Stimulated activated CD4-positive, alpha-beta T cell treated with anti-CD3 and anti-CD28 coated beads, Interleukin-1b, Interleukin-23, amount 100 ng/mL, for 48 hours (primary cell): Measurements from ENCODE around the gene SYTL2.
A peak's percentile ranks its signal among the peaks of the same experiment; 100 is the strongest.
"Not testable (repeated sequence)": the region's sequence is repeated elsewhere in the genome, so short reads cannot be mapped to it uniquely, and the experiment has no call there.

Source experiments
- DNase-seq: peaks from one replicate; pipeline ENCODE4 v3.0.0-alpha.2; 2020

Gene SYTL2

DNA sequence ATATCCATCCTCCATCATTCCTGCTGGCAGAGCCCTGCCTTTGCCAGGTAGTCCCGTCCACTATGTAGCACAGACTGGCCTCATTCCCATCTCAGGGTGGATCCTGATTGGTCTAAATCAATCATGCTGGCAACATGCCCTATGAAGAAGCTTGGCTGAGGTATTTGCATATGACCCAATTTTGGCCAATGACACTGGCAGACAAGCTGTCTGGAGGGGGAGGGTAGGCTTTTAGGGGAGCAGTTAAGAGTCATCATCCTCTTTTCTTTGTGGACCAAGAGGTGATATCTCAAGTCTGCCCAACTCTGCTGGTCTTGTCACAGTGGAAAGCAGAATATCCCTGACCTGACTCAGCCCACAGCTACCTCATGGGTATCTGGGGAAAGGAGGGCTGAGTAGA is 130.0 kb downstream of the SYTL2 start:
- DNase-seq, result no peak

DNA sequence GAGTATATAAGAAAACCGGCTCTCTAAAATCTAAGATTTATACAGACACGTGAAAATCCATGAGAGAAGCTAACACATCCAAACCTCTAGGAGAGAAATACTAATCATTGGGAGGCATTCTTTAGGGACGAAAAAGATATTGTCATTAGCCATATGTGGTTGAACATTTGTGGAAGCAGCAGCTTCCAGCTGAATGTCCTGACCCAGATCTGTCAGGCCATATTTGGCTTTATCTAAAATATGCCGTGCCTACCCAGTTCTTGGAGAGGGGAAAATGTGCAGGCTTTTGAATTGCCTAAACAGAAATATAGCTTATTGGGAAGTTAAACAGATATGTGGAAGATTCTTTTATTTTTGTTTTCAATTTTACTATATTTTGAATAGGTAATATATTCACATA is 131.4 kb downstream of the SYTL2 start:
- DNase-seq, result no peak

DNA sequence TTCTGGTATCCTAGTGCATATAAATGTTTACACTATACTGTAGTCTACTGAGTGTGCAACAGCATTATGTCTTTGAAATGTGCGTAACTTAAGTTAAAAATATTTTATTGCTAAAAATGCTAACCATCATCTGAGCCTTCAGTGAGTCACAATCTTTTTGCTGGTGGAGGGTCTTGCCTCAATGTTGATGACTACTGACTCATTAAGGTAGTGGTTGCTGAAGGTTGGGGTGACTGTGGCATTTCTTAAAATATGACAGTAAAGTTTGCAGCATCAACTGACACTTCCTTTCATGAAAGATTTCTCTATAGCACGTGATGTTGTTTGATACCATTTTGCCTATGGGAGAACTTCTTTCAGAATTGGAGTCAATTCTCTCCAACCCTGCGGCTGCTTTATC is 137.5 kb downstream of the SYTL2 start:
- no peak for DNase-seq

DNA sequence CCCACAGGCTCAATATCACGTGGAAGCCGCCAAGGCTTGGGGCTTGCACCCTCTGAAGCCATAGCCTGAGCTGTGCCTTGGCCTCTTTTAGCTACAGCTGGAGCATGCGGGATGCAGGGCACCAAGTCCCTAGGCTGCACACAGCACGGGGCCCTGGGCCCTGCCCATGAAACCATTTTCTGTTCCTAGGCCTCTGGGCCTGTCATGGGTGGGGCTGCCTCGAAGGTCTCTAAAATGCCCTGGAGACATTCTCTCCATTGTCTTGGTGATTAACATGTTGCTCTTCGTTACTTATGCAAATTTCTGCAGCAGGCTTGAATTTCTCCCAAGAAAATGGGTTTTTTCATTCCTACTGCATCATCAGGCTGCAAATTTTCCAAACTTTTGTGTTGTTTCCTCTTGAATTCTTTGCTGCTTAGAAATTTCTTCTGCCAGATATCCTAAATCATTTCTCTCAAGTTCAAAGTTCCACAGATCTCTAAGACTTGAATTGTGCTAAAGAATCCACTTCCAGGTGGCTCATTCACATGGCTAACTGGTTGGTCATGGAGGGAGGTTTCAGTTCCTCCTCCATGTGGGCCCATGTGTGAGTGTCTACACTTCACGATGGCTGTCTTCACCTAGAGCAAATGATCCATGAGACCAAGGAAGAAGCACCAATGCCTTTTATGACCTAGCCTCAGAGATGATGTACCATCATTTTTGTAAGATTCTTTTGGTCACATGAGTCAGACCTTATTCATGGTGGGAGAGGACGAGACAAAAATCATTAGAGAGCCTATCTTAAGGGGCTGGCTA is 138.6 kb downstream of the SYTL2 start:
- no peak for DNase-seq

DNA sequence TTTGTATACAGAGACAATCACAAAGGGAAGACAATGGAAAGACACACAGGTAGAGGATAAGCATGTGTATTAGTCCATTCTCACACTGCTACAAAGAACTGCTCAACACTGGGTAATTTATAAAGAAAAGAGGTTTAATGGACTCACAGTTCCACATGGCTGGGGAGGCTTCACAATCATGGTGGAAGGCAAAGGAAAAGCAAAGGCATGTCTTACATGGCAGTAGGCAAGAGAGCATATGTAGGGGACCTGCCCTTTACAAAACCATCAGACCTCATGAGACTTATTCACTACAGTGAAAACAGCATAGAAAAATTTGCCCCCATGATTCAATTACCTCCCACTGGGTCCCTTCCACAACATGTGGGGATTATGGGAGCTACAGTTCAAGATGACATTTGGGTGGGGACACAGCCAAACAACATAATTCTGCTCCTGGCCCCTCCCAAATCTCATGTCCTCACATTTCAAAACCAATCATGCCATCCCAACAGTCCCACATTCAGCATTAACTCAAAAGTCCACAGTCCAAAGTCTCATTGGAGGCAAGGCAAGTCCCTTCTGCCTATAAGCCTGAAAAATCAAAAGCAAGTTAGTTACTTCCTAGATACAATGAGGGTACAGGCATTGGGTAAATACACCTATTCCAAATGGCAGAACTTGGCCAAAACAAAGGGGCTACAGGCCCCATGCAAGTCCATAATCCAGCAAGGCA is 139.8 kb downstream of the SYTL2 start:
- not testable (repeated sequence) for DNase-seq

DNA sequence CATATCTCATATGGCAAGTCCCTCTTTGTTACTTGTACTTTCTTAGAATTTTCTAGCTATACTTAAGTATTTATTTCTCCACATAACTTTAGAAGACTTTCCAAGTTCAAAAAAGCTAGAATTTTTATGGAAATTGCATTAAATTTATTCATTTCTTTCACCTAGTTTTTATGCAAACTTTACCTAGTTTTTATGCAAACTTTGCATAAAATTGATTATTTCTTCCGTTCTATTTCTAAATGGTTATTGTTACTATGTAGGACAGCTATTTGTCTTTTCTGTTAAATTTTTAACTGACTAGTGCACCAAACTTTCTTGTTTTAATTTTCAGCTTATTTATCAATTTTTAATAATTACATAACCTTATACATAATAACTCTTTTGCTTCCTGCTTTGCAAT is 142.8 kb downstream of the SYTL2 start:
- DNase-seq, result no peak

DNA sequence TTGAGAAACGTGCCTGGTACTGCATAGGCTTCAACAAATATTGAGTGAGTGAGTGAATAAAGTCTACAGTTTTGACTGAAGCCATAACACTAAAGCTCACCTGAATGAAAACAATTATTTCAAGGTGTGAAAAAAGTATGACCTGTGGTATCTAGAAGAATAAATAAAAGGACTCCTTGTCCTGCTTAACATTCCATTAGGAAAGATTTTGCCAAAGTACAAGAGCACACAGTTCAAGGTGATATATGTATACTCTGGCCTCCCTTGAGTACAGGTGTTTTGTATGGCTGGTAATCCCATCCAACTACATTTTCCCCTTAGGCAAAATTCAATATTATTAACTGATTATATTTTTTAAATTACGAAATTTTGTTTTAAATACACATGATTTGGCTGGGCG is 144.3 kb downstream of the SYTL2 start:
- no peak for DNase-seq

DNA sequence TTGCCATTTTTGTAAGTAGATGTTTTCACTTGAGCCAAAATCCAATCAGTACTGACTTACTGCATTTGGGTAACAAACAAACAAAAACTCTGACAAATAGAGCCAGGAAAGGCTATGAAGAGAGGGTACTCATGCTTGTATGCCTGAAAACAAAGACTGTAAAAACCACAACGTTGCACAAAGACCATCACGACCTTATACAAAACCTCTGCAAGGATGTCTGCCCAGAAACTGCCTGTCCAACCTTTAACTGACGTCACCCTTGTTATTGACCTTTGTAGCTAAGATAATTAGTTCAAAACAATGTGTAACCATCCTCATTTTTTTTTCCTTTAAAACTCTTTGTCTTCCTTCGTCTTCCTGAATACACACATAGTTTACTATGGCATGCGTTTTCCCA is 145.2 kb downstream of the SYTL2 start:
- no peak for DNase-seq

DNA sequence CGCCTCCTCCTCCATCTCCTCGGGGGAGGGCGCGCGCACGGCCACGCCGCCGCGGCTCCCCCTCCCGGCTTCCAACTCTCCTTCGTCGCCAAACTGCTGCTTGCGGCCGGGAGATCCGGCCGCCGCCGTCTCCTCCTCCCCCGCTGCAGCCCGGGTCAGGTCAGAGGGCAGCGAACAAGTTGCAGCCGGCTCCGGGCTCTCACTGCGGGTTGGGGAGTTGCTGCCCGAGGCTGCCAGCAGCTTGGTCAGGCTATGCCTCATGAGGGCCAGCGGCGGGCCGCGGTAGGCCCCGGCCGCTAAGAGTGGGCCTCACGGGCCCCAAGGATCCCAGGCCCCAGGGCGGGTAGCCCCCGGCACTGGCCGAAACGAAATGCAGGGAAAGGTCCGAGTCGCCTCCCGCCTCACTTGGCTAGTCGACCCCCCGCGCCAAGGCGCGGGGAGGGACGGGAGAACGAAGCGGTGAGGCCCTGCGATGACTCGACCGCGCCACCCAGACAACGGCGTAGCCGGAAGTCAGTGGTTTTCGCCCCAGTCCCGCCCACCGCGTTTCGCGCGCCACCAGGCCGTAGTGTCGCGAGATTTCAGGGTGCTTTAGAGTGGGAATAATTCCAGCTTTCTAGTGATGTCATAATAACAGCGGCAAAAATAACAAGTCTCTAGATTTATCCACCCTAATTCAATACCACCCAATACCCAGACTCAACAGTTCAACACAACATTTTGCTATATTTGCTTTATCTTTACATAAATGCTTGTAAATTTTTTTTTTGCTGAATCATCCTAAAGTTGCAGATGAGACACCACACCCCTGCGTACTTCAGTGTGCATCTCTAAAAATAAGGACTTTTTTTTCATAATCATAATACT is 146.1 kb downstream of the SYTL2 start, which contains the start of gene CREBZF:
Gene CREBZF (minus strand): TSS at position 515 of the 867 bp plus-strand sequence. CDS start 254 bp downstream, at position 261.
- DNase-seq, result peak; percentile 95

DNA sequence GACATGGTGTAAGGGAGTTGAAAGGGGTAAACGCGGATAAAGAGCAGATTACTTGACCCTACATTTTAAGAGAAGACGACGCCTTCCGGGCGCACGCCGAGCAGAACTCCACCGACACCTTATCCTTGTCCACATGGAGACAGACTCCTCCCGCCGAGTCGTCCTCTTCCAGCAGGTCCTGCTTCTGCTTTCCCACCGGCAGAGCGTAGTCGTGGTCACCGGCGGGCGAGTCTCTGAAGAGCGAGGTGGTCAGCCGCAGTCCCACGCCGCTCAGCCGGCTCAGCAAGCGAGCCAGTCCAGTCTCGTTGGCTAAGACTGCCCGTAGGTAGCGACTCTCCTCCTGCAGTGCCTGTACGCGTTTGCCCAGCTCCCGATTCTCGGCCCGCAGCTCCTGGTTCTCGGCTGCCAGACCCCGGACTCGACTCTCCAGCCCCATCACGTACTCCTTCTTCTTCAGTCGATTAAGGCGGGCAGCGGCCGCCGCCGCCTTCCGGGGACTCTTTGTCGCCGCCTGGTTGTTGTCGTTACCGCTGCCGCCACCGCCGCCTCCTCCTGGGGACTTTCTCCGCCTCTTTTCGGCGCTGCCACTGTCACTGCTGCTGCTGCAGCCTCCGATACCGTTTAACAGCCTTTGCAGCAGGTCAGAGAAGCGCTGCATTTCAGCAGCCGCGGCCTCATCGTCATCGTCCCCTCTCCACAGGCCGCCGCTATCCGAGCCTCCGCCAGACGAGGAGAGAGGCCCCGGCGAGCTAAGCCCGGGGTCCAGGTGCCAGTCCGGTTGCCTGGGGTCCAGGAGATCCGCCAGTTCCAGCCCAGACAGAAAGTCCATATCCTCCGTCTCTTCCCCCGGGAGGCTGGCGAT is 147.0 kb downstream of the SYTL2 start:
- peak; percentile 87 for DNase-seq

DNA sequence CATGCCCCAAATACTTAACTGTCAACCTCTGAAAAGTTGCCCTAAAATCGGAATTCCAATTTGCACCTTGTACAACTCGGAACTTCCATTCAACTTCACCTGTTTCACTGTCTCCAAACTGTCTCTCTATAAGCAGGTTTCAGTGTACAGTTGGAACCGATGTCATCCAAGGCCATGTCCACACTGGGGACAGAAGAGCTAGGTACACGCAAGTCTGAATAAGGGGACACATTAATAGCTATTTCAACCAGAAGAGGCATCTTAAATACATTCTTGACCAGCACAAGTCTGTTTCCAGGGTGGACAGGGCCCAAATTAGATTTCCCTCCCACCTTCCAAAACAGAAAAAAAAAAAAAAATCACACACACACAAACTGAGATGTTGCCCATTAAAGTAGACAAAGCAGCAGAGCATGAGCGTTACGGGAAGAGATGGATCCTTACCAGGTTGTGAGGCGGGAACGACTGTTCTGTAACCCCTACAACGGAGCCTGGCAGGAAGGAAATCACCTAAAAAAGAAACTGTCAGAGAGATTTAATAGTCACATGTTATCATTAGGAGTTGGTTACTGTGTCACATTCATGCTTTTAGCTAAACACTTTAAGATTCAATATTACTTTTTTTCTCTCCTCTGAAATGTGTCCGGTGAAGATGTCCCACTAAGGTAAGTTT is 147.7 kb downstream of the SYTL2 start:
- no peak for DNase-seq

DNA sequence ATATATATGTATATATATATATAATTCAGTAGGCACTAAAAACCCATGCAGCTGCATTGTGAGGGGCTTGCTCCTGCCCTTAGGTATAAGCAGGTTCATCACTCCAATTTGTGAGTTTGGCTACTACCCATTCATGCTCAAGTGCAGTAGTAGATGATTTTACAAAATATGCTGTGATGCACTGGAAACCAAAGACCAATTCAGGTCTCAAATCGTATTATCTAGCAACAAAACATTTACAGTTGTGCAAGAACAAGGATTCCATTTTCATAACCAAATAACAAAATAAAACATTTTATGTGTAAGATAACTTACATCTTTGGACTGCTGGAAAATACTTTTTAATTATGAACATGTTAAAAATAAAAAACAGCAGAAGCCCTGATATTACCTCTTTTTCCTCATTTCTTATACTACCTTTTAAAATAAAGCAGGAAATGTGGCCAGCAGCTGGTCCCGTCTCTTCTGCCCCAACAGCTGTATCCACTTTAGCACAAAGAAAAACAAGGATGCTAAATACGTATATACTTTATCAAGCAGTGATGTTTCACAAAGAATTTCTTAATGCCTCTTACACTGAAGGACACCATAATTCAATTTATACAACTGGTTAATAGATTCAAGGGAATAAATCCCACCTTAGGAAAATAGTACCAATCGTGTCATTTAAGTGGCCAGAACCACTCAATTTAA is 148.8 kb downstream of the SYTL2 start:
- DNase-seq, result no peak

DNA sequence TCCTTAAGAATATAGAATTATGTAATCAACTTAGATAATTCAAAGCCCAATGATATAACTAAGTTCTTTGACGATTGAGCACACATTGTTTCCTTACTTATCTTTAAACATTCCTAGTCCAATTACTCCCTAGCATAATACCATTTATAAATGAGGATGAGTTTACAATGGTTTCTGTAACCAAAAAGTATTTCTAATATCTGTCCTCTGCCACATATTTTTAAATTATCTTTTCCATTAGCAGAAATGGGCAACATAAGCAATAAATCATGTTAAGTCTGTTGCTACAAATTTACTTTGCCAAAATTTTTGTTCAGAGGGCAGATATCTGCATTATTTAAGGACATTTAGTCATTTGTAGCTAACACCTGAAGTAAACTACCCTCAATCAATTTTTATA is 152.8 kb downstream of the SYTL2 start:
- DNase-seq, result no peak

DNA sequence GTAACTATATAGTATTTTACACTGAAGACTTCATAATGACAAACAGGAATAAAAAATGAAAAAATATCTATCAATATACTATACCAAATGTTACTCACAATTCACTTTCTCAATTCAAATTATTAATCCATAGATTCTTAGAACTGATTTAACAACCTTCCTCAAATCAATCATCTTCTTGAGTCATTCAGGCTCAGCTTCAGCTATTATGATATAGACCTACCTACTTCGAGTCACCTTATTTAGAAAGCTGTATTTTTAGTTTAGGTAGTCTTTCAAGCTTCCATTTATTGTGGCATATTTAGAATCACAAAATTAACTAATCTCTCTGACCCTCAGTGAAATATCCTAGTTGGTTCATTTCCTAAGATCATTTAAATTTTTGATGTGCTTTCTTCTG is 154.2 kb downstream of the SYTL2 start:
- no peak for DNase-seq

DNA sequence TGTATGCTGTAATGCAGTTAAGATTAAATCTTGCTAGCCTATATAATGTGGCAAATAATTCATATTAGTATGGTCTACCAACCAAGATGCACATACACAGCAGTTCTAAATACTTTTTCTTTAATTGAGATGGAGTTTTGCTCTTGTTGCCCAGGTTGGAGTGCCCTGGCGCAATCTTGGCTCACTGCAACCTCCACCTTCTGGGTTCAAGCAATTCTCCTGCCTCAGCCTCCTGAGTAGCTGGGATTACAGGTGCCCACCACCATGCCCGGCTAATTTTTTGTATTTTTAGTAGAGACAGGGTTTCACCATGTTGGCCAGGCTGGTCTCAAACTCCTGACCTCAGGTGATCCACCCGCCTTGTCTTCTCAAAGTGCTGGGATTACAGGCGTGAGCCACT is 156.6 kb downstream of the SYTL2 start:
- DNase-seq, result not testable (repeated sequence)

DNA sequence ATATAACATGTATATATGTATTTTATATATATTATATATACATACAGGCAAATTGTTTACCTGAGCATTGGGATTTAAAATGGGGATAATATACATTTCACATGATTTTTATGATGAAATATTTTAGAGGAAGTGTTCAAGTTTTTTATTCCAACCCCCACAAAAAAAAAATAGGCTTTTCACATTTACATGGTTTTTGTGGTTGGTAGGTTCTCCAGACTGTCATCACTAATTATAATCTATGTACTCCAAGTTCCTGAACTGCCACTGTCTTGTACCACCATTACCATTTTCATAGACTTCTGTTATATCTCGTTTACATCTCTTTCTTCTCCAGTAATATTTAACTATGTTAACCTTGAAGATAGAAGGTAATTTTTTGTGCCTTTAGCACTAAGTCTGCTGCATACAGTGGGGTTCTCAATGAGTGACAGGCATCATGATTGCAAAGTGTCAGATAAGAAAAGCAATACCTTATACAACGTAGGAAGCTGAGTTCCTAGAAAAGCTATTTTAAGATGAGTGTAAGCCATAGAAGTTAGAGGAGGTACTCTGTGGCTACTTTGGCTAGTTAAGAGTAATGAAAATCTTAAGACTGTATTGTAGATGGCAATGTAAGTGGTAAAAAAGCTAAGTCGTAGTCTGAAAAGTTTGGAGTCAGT is 158.0 kb downstream of the SYTL2 start:
- no peak for DNase-seq

DNA sequence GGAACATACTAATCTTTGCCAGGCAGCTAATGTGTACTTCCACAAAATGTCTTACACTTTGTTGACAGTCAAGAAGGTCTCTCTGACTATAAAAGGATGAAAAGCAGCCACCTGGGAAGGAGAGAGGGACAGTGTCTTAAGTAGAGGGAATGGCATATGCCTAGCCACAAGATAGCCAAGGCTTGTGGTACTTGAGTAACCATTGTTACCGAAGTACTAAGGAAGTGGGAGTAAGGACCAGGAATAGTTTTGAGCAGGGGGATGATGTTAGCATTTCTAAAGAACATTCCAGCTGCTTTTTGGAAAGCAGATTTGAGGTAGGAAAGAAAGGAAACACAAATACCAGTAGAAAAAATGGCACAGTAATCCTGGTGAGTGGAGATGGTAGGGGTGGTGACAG is 159.8 kb downstream of the SYTL2 start:
- DNase-seq, result no peak

DNA sequence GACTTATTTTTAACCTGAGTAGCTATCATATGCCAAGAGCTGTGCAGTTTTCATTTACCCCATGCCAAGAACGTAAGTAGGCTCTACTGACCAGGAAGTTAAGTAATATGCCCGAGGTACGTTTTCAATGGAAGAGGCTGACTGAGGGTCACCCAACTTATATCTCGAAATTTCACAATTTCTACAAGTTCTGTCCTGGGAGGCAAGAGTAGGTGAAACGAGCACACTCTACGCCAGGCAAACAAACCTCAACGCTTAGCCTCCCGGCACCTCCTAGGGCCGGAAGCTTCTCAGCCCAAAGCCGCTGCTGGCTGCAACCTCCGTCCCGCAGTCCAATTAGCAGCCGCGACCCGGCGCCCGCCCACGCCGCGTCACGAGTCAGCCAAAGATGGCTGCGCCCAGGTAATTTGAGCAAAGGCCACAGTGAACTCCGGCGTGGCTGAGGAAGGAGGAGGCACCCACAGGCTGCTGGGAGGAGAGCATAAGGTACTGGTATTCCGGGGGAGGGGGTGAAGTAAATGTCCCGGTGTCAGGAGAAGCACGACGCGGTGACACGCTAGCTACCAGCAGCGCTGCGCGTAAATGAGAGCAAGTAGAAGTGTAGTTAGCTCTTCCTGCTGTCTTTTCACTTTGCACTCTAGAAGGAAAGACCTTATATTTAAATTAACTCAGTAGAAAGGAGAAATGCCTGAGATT is 163.2 kb downstream of the SYTL2 start, which contains the start of gene TMEM126A:
Gene TMEM126A (plus strand): TSS at position 364 of the 696 bp plus-strand sequence. CDS start 2,289 bp downstream, outside the sequence.
- peak; percentile 93 for DNase-seq

DNA sequence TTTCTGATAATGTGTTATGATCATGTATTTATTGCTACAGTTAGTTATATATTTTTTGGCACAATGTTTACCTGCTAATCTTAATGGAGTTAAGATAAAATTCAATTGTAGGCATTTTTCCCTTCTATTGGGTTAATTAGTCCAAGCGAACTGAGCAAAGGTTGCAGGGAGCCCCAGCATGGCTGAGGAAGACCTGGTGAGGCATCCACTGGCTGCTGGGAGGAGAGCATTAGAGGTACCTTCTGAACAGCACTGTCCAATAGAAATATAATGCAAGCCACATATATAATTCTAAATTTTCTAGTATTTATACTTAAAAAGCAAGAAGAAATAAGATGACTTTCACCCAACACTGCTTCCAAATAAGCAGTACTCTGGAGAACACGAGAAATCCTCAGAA is 163.9 kb downstream of the SYTL2 start:
- DNase-seq, result no peak
